ENCODE measurements around the gene PHLPP1. TPM values are rescaled to one million over a fixed set of nuclear protein-coding genes. Genes with fewer than 3 reads are reported as not detected.

PHLPP1 gene
- total RNA-seq, 1 donor from 2014 or later, result 13.3 TPM

GRCh38 chr18:63028380-63028779, 313.0 kb downstream of the PHLPP1 start:
- H4K20me1 ChIP-seq (ENCODE audit: insufficient read depth, low read length), result no peaks in the 10 kb centered on the region
- no peaks in the 10 kb centered on the region for H3K4me1 Mint-ChIP-seq (ENCODE audit: low read depth, unreplicated experiment)
- H3K9me3 Mint-ChIP-seq (ENCODE audit: unreplicated experiment), result no peaks in the 10 kb centered on the region
- no peak overlapping the region for H3K4me3 ChIP-seq (ENCODE audit: insufficient read depth, low read depth, low read length)
- no peak for TF ChIP-seq EZH2 (IDR thresholded peaks at IDR 0.05; ENCODE audit: insufficient read depth, low read length)
- FAIRE-seq (no peak), DNase-seq (ENCODE audit: low read depth) (no peak)
- no peak overlapping the region for H3K4me2 ChIP-seq (ENCODE audit: low read length)
- H3K27me3 Mint-ChIP-seq (ENCODE audit: low read depth, unreplicated experiment), result peaks cover 4% of the 10 kb centered on the region
- no peaks in the 10 kb centered on the region for H3K9me3 ChIP-seq (ENCODE audit: insufficient read depth, low read depth, low read length)
- H2AFZ ChIP-seq (ENCODE audit: low read depth, low read length), result no peak overlapping the region
- H3K36me3 Mint-ChIP-seq (ENCODE audit: low read depth, unreplicated experiment), result no peaks in the 10 kb centered on the region
- H3K79me2 ChIP-seq (ENCODE audit: insufficient read depth, low read length), result no peaks in the 10 kb centered on the region
- H3K9ac ChIP-seq (ENCODE audit: low read length), result no peak overlapping the region
- H3K36me3 ChIP-seq (ENCODE audit: insufficient read depth, low read length), result no peaks in the 10 kb centered on the region
- no peak overlapping the region for H3K27ac Mint-ChIP-seq (ENCODE audit: unreplicated experiment)
- H3K4me3 Mint-ChIP-seq (ENCODE audit: unreplicated experiment), result no peak overlapping the region
- no peaks in the 10 kb centered on the region for H3K27me3 ChIP-seq (ENCODE audit: insufficient read depth, low read length)
- H3K4me1 ChIP-seq (ENCODE audit: insufficient read depth, low read length), result no peaks in the 10 kb centered on the region
- H3K27ac ChIP-seq (ENCODE audit: low read depth, low read length), result no peak overlapping the region

Other genes with a start within 250 kb of the PHLPP1 start
- 14.8 and 16.3 TPM in 2 replicates for gene ZCCHC2, start 192.5 kb upstream of the PHLPP1 start, total RNA-seq

Measured in astrocyte (in vitro differentiated cells and primary cell).